Gastroesophageal sphincter (tissue), 3 donors: ENCODE measurements around the gene GOLGA3.
"Not testable (repeated sequence)": the region's sequence is repeated elsewhere in the genome, so short reads cannot be mapped to it uniquely, and the experiment has no call there.

Experiments used
- CTCF ChIP-seq, 4 experiments: fragments of 200-600 bp in 2 of 4; fragments of 450-650 bp in 2 of 4; sonication (generic) in 1 of 4; IDR thresholded peaks; one replicate each; pipeline ENCODE4 v1.5.1; 2017 to 2019; ENCODE audit warnings: antibody characterized with exemption in 4 of 4, mild to moderate bottlenecking in 2 of 4, moderate library complexity in 2 of 4
- EP300 ChIP-seq: sonication (generic); formaldehyde crosslinking; IDR thresholded peaks from one replicate; pipeline ENCODE4 v1.6.1; 2017; ENCODE audit warnings: antibody characterized with exemption, mild to moderate bottlenecking
- POLR2A ChIP-seq, 2 donors: fragments of 450-650 bp; IDR thresholded peaks; one replicate each; pipeline ENCODE4 v1.6.1; 2017; ENCODE audit warnings: antibody characterized with exemption in 2 of 2, mild to moderate bottlenecking in 2 of 2, moderate library complexity in 1 of 2
- POLR2AphosphoS5 ChIP-seq: sonication (generic); formaldehyde crosslinking; IDR thresholded peaks from one replicate; pipeline ENCODE4 v1.6.1; 2017; ENCODE audit warnings: antibody characterized with exemption

GRCh38 chr12:132855211-132855610 is 26.5 kb upstream of the GOLGA3 start:
- not testable (repeated sequence) for TF ChIP-seq EP300; CTCF (IDR thresholded peaks at IDR 0.05); POLR2A (IDR thresholded peaks at IDR 0.05); POLR2AphosphoS5
